COR-L47 (cell line): ENCODE measurements around the gene CYP39A1.

ENCODE experiments used
- DNase-seq: peaks from one replicate; lab custom pipeline; 2025; lab: John Stamatoyannopoulos, UW

CYP39A1 gene

DNA sequence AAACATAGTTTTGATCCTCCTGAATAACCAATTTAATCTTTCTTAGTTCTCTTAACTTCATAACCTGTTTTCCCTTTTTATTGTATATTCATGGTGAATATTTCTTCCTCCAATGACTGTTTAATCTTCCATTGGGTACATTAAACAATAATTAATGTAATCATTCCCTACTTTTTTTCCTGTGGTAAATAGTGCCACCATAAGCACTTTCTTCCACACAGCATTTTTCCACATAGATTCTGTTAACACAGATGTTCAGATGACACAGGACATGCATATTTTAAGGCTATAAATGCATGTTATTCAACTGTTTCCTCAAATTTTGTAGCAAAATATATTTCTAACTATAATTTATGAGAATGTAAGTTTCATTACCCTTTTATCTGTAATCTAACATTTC lies 61.9 kb downstream of the CYP39A1 start:
- no peak for DNase-seq

DNA sequence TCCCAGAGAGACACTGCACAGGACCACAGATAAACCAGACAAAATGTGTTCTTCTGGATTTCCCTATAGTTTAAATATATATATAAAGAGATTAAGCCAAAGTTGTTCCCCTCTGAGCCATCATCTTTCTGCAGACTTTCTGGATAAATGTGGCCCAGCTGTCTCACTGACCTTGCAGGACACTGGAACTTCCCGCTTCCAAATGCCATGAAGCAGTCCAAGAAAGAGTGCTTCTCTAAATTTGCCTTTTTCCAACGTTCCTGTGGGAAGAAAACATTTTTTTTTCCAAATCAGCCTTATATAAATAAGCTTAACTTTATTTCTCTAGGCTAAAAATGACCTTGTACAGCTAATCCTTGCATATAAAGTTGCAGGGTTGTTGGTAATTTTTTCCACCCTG lies 65.7 kb downstream of the CYP39A1 start:
- no peak for DNase-seq

DNA sequence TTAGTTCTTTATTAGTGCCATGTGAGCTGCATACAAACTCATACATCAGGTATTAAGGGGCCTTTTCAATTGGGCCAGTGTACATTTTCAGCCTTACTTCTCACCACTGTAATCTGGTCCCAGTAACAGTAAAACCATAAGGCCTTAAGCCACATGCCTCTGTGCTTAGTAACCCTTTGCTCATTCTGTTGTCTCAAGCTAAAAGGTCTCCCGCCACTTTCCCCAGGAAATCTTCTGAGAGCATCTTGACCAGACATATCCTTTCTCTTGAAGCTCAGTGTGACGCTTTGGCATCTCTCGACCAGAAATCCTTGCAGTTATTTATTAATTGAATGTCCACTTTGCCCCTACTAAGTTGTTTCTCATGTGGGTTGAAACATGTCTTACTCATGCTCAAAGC lies 68.0 kb downstream of the CYP39A1 start:
- no peak for DNase-seq

DNA sequence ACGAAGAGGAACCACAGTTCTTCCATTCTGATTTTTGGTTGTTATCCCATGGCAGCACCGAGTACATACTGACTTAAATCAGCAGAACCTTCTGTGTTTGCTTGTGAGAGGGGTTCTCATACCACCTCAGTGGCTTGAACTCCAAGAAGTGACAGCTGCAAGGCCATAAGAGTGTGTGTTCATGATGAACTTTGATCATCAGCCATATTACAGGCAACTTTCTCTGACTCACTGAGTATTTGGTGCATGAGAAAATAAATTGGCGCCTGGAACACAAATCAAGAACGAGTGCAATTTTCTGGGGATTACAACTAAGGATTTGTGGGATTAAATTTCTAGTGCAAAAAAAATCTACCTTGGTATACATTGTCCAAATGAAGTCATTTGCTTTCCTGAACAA lies 68.9 kb downstream of the CYP39A1 start:
- DNase-seq: no peak

DNA sequence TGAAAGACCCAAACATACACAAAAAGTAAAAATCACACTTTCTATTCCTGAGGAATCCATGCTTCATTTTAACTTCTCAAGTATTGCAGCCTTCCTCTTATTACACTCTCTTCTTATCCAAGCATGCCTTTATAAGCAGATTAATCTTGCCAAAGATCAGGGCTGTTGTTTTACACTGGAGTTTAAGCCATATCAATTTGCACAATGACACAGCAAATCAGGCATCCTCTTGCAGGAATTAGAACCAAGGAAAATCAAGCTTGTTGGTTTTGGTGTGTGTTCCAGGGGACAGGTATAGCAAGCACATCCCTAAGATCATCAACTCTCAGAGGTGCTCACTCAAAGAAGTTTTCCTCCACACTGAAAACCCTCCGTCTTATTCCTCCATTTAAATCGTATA lies 69.5 kb downstream of the CYP39A1 start:
- DNase-seq: no peak

DNA sequence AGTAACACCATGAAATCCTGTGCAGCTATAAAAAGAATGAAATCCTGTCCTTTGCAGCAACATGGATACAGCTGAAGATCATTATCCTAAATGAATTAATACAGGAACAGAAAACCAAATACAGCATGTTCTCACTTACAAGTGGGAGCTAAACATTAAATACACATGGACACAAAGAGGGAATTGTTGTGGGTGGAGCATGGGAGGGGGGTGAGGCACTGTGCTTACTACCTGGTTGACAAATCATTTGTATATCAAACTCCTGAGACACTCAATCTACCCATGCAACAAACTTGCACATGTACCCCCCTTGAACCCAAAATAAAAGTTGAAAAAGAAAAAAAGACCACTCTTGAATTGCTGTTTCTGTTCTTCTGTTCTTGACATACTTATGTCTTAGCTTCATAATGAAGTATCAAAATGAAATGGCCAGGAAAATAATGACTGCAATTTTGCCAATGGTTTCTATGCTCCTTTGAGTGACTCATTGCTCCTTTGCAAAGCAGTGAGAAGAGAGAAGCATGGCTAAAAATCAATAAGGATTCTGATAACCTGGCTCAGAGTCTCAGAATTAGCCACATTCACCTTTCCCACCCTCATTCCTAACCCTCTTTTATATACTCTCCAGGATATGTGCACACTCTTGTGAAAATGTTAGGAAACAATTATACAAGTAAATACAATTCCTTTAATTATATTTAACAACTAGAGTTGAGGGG lies 71.0 kb downstream of the CYP39A1 start:
- no peak for DNase-seq

DNA sequence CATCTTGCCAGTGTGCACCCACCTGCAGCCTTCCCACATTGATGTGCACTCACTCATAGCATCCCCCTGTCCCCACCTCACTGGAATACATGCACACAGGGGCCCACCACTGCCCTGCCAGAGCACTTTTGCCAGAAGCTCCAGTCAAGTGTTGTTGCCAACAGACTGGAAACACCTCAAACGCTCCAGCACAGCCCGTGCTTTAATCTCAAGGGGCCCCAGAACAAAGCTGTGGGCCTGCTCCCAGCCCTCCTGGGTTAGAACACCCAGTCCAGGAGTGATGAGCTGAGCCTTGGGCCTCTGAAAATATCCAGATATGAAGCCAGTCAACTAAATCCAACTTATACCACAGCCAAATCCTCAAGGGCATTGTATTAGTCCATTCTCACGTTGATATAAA lies 77.1 kb downstream of the CYP39A1 start:
- DNase-seq: no peak

DNA sequence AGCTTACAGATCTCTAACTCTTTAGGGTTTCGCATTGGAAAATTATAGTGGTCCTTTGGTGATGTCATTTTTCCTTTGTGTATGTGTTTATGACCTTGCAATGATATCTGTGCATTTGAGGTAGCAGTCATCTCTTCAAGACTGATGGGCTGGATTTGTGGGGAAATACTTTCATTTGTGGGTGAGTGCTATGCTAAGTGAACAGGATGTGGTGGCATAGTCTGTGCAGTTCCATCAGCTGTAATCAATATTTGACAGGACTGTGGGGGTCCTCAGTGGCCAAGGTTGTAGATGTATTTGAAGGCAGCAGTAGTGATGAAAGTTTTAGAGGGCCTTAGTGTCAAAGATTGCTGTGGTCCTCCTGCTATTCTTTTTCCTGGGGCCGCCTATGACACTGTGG lies 79.5 kb downstream of the CYP39A1 start:
- DNase-seq: no peak

DNA sequence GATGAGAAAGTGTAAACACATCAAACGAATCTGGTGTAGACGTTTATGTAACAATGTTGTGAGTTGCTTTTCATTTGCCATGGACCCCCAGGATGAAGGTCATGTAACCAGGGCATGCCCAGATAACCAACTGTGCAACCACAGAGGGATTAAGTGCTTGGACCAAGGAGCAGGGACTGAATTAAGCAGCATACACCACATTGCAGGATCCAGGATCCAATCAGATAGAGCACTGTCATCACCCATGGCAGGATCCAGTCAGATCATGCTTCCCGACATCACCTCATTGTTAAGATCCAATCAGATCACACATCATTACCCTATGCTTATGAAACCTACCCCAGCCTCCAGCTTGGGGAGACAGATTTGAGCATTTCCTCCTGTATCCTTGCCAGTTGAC lies 87.1 kb downstream of the CYP39A1 start:
- DNase-seq: no peak

DNA sequence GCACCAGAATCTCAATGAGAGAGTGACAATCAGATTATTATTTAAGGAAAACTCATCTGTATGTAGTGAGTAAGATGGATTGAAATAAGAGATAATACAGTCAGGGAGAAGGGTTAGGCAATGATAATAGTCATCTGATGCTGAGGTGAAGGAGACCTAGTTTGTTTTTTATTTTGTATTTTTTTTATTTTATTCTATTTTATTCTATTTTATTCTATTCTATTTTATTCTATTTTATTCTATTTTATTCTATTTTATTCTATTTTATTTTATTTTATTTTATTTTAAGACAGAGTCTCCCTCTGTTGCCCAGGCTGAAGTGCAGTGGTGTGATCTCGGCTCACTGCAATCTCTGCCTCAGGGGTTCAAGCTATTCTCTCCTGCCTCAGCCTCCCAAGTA lies 88.7 kb downstream of the CYP39A1 start:
- no peak for DNase-seq

DNA sequence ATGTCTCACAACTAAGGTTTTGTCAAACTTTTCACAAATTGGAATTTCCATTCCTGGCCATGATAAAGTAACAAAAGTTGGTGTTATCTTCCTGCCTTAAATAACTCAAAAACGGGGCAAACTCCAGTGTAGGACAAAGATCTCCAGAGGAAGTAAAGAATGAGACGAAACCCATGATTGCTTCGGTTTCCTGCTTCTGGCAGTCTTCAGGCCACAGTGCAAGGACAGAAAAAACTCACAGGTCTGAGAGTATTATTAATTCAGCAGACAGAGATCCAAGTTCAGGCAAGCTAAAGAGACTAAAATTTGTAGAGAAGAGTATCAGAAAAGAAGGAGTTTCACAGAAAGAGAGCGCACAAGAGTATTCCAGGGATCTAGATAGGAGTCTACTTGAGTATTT lies 96.6 kb downstream of the CYP39A1 start:
- no peak for DNase-seq

DNA sequence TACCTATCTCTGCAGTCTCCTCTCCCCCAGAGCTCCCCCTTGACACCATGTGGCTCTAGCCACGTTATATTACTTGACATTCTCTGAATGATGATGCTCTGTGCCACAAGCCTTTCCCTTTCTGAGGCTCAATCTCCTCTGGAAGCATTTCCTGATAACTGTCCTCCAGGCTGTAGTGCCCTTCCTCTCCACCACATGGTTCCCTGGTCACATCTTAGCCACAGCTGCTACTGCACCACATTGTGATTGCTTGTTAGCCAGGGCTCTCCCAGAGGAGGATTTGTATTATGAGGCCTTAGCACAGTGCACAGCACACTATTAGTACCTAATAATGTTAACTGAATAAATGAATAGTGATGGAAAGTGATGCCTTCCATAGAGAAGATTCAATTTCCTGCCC lies 97.5 kb downstream of the CYP39A1 start:
- no peak for DNase-seq

DNA sequence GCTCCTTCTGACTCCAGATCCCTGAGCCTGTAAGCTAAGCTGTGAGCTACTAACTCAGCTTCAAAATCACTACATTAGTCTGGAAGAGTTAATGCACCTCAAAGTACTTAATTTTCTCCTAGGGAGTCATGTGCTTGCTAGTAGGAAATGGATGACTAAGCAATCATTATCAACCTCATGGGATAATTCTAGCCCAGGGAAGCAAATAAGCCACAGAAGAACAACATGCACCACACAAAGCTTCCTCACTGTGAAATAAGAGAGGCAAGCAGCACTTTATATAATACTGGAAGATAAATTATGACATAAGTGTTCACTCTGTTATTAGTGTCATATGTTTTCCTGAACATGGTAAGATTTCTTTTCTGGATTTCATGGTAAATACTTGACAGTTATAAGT lies 103.5 kb downstream of the CYP39A1 start:
- no peak for DNase-seq

DNA sequence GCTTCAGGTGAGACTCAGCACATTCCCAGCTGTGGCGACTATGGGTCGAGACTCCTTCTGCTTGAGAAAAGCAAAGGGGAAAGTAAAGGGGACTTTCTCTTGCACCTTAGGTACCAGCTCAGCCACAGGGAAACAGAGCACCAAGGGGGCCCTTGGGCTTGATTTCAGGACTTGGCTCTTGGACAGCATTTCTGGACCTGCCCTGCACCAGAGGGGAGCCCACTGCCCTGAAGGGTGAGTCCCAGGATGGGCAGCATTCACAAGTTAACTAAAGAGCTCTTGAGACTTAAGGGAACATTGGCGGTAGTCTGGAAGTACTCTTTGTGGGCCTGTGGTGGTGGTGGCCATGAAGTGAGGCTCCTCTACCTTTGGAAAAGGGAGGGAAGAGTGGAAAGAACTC lies 111.1 kb downstream of the CYP39A1 start:
- DNase-seq: no peak

DNA sequence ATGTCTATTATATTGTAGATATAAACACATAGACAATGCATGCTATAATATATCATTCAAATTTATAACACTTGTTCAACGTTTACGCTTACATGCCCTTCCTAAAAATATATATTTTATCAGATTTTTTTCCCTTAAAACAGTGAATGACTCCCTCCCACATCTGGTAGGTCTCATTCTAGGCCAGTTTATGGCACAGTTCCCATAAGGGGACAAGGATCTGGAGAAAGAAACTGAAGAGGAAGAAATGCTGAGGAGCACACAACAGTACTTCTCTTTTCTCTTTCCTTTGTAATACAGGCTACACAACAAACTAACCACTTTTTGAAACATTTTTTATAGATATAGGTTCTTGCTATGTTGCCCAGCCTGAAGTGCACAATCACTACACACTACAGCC lies 112.8 kb downstream of the CYP39A1 start:
- DNase-seq: no peak

DNA sequence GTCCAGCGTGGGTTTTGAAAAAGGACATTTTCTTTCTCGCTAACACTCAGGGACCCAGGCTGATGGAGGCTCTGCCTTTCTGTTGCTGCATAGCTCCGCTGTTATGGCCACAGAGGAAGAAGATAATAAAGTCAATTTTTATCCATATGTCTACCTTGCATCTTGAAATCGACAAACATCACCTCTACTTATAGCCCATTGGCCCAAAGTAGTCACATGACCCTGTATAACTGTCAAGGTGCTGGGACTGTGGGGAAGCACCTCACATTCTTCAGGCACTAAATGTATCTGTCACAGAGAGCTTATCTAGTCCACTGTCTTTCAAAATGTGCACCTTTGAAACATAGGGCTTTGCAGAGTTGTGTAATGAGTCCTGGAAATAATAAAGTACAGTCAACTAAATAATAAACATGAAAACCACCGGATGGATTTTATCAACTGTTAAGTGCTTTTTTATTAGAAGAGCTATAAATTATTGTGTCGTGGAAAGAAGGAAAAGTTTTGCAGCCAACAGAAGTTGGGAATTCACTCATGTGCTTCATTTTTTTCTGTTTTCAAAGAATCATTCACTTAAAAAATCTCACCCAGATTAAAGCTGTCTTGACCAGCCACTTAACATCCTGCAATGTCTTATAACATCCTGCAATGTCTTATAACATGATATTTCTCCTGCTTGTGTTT lies 113.7 kb downstream of the CYP39A1 start:
- DNase-seq: no peak

DNA sequence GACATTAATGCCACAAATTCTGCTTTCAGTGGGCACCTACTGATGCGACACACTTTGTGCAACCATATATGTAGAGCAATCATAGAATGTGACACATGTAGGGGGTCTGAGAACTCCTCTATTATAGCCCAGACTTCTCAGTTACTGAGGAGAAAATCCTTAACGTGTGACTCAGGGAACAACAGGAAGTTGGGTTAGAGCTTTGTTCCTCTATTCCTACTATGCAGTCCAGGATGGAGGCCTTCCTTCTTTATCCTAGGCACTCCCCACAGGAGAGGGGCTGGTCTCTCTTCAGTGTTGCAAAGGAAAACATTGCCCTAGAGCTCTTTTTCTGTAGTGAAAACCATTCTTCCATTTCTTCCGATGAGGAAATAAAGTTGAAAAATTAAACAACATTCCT lies 121.7 kb downstream of the CYP39A1 start:
- DNase-seq: no peak

DNA sequence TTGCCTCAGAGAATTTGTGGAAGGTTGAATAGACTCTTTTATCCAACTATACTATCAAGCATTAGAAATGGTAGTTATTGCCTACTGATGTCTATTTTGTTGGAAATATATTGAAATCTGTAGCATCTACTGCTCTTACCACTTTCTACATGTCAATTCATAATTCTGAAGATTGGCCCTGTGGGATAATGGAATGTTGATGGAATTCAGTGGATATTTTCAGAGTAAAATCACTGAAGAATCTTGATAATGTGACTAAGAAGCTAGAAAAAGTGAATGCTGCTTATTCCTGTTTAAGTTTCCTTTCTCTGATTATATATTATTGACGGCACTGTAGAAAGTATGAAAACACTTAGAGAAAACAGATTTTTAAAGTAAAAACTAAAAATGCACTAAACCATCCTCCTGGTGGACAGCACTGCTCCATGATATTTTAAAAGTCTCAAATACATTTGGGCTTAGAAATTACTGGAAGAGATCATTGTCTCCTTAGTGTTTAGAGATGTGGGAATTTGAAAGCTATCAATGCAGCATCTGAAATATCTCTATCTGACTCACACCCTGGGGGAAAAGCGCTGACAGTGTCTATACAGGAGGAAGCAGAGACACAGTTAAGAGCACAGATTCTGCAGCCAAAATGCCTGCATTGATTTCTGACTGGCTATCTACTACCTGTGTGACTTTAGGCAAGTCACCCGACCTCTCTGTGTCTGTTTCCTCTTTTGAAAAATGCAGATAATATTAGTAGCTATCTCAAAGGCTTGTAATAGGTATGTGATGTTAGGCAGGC lies 123.5 kb downstream of the CYP39A1 start:
- no peak for DNase-seq

DNA sequence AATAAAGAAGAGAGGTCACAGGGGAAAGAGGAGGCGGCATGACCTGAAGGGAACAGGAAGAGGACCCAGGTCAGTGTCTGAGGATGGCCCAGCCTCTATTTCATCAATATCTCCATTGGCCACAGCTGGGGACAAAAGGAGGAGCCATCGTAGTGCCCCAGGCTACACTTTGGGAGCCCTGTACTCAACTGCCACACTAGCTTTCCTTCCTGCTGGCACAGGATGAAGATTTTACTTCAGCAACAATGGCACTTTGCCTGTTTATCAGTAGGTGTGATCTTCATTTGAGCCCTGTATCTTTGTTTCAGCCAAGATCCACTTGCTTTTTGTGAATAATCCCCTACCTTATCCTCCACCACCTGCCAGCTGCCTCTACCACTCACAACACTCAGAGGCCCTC lies 126.0 kb downstream of the CYP39A1 start:
- DNase-seq: no peak

DNA sequence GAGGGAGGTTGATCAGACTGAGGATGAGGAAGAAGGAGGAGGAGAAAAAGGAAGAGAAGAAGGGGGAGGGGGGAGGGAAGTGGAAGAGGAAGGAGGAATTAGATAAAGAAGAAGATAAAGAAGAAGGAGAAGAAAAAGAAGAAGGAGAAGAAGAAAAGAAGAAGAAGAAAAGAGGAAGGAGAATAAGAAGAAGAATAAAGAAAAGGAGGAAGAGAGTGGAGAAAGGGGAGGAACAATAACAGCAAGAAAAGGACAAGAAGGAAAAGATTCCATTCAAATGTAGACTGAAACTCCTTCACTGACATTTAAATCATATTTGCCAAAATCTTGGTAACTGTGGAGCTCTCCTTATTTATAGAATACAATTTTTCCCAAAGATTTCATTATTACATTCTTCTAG lies 127.0 kb downstream of the CYP39A1 start:
- no peak for DNase-seq

DNA sequence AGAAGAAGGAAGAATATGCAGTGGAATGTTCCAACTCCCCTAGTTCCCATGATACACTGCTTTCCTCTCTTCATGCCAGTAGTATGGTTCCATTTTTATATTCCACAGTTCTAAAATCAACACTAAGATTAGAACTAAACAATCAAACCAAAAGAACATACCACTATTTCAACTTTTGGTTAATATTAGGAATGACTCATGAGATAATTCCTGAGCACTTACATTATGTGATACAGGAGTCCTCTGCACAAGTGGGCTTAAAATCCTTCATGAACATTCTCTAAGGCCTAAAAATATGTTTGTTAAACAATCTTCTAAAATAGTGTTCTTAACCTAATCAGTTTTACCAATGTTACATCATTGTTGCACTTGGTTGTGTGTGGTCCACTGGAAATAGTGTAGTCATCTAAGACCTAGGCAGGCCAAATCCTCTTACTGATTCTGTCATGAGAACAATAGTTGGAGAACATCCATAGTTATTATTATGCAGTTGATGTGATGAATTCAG lies 131.1 kb downstream of the CYP39A1 start:
- no peak for DNase-seq

DNA sequence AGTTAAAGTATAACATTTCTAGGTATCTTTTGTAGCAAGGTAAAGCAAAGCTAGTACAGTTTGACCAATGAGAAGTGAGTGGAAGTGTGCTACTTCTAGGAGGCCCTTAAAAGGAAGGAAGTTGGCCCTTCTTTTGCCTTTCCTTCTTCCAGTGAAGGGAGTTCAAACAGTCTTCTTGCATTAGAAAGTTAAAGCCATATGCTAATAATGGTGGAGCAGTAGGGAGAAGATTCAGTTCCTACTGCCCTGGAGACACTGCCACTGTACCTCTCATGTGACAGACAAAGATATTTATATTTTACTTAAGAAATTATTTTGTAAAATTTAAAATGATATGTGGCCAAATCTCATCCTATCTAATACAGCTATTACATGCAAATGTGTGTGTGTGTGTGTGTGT lies 135.4 kb downstream of the CYP39A1 start:
- DNase-seq: no peak

DNA sequence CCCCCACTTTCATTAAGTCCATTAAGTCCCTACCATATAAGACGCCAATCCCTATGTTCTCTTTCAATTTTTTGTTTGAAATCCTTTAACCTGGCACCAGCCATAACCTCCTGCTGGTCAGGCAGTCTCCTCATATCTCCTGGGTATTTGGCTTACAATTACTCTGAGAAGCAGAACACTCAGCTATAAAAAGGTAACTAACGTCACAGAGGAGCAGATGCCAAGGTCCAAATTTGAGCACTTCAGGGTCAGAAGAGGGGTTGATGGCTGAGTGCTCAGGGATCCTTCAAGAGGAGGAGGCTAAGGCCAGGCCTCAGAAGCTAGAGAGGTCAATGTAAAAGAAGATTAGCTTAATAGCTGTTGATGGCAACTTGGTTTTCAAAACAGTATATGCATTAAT lies 139.1 kb downstream of the CYP39A1 start:
- DNase-seq: no peak
